Gastroesophageal sphincter (tissue), 3 donors: ENCODE data around the gene MAN1A1.

Experiments used
- CTCF ChIP-seq, 4 experiments: fragments of 200-600 bp in 2 of 4; fragments of 450-650 bp in 2 of 4; sonication (generic) in 1 of 4; IDR thresholded peaks; one replicate each; pipeline ENCODE4 v1.5.1; 2017 to 2019; ENCODE audit warnings: antibody characterized with exemption in 4 of 4, mild to moderate bottlenecking in 2 of 4, moderate library complexity in 2 of 4
- EP300 ChIP-seq: sonication (generic); formaldehyde crosslinking; IDR thresholded peaks from one replicate; pipeline ENCODE4 v1.6.1; 2017; ENCODE audit warnings: antibody characterized with exemption, mild to moderate bottlenecking
- POLR2A ChIP-seq, 2 donors: fragments of 450-650 bp; IDR thresholded peaks; one replicate each; pipeline ENCODE4 v1.6.1; 2017; ENCODE audit warnings: antibody characterized with exemption in 2 of 2, mild to moderate bottlenecking in 2 of 2, moderate library complexity in 1 of 2

- TF ChIP-seq POLR2A (IDR thresholded peaks at IDR 0.05) (no peak), CTCF (IDR thresholded peaks at IDR 0.05) (no peak), EP300 (no peak)
Measured at GRCh38 chr6:119348748-119349360, 707 bp downstream of the MAN1A1 start.
